Natural killer cell treated with Interleukin-12 subunit alpha and Interleukin-12 subunit beta and Interleukin-15 and Interleukin-18, amount 100 ng/mL, for 72 hours (primary cell): ENCODE measurements around the gene TEP1. TPM values are rescaled to one million over a fixed set of nuclear protein-coding genes. Genes with fewer than 3 reads are reported as not detected.

Experiments used
- ATAC-seq, 2 donors: fragments of 150-1000 bp; cut with Tn5 transposase in 1 of 2; sonication (Bioruptor Pico), chemical (Tn5 transposase) in 1 of 2; 2 replicates each; pipeline ENCODE4 v1.10.0; 2021
- DNase-seq: peaks from one replicate; pipeline ENCODE4 v3.0.0; 2022; ENCODE audit warnings: low spot score
- H3K27ac Mint-ChIP-seq, 2 donors: 1 replicate in 1 of 2; 2 replicates in 1 of 2; pipeline ENCODE4 v1.8.0; 2022; ENCODE audit warnings: mixed read lengths in 2 of 2, mild to moderate bottlenecking in 1 of 2, moderate library complexity in 1 of 2
- H3K27me3 Mint-ChIP-seq, 2 donors: 1 replicate in 1 of 2; 2 replicates in 1 of 2; pipeline ENCODE4 v1.8.0; 2022; ENCODE audit warnings: mixed read lengths in 2 of 2
- H3K36me3 Mint-ChIP-seq: one replicate; pipeline ENCODE4 v1.8.0; 2022; ENCODE audit warnings: mixed read lengths
- H3K4me1 Mint-ChIP-seq, 2 donors: 1 replicate in 1 of 2; 2 replicates in 1 of 2; pipeline ENCODE4 v1.8.0; 2022; ENCODE audit warnings: low read depth in 2 of 2, mixed read lengths in 2 of 2, mild to moderate bottlenecking in 1 of 2
- H3K4me3 Mint-ChIP-seq: one replicate; pipeline ENCODE4 v1.8.0; 2022; ENCODE audit warnings: mixed read lengths
- H3K9me3 Mint-ChIP-seq: 2 replicates; pipeline ENCODE4 v1.8.0; 2022; ENCODE audit warnings: mixed read lengths
- total RNA-seq, 2 donors: library from RNA; stranded (reverse); gene quantifications; one replicate each; pipeline ENCODE4 v1.2.3, GENCODE V29; 2022

The TEP1 gene
- total RNA-seq, 2 donors from 2014 or later, result 38.2 to 47.6 TPM

DNA sequence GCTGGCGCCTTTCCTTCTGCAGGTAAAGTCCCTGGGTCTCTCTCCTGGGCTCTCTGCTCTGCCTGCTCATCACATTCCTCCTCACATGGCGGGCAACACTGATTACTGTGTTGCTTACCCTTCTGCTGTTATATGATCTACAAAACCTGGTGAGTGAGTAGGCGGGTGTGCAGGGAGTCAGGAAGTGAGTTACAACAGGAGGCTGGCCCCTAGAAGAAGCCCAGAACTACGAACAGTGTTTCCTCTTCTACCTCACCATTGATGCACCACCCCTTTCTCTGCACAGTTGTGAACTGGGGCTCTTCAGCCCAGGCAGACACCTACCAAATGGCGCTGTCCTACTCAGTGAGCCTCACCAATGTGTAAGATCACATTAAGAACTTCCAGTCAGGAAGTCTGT lies 27.6 kb upstream of the TEP1 start:
- Mint-ChIP-seq H3K4me1 (peaks cover 10 to 11% of the 10 kb centered on the region in 2 donors), H3K27ac (peak overlapping the region in 1 of 2 donors; percentile 56), H3K36me3 (no peaks in the 10 kb centered on the region), H3K9me3 (no peaks in the 10 kb centered on the region), H3K4me3 (no peak overlapping the region), H3K27me3 (peaks cover 0 to 4% of the 10 kb centered on the region in 2 donors)
- DNase-seq (no peak), ATAC-seq (peak; percentile 65 to 71)

DNA sequence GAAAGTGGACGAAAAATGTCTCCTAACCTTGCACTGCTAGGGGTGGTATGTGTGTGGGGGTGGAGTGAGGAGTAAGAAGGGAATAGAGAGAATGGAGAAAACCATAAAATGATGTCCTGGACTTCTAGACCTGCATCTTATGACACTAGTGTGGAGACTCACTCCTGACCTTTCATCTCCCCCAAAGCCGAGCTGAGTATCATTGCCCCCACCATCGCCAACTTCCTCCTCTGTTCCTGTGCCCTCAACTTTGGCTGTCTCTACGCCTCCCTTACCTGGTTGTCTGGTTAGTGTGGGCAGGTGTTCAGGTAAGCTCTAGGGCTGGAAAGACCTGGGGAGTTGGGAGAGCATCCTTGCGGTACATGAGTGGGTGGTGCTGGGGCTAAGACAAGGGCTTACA lies 27.2 kb upstream of the TEP1 start:
- no peak for ATAC-seq
- H3K4me1 Mint-ChIP-seq, result peaks cover 10 to 11% of the 10 kb centered on the region in 2 donors
- H3K36me3 Mint-ChIP-seq, result no peaks in the 10 kb centered on the region
- H3K9me3 Mint-ChIP-seq, result no peaks in the 10 kb centered on the region
- DNase-seq, result no peak
- H3K4me3 Mint-ChIP-seq, result no peak overlapping the region
- peaks cover 0 to 4% of the 10 kb centered on the region in 2 donors for H3K27me3 Mint-ChIP-seq
- peak overlapping the region in 1 of 2 donors; percentile 56 for H3K27ac Mint-ChIP-seq

DNA sequence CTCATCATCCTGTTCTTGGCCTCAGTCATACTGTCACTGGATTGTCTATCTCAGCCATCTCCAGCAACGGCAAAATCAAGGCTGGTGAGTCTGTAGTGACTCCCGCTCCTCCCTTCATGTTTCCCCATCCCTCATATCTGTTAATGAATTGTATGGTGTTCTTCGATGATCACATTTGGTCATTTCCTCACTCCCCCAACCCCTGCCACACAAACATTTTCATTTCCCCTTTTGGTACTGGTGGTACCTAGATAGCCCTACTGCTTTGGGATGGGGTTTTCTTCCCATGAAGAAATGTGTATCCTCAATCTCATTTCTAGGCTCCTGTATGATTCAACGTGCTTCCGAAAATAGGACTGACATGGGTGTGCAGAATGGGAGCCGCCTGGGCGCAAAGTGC lies 25.4 kb upstream of the TEP1 start:
- no peaks in the 10 kb centered on the region for H3K9me3 Mint-ChIP-seq
- no peak for DNase-seq
- no peaks in the 10 kb centered on the region for H3K36me3 Mint-ChIP-seq
- H3K4me1 Mint-ChIP-seq, result peaks cover 10 to 11% of the 10 kb centered on the region in 2 donors
- ATAC-seq, result no peak
- H3K4me3 Mint-ChIP-seq, result no peak overlapping the region
- H3K27me3 Mint-ChIP-seq, result peaks cover 0 to 4% of the 10 kb centered on the region in 2 donors
- H3K27ac Mint-ChIP-seq, result no peak overlapping the region

DNA sequence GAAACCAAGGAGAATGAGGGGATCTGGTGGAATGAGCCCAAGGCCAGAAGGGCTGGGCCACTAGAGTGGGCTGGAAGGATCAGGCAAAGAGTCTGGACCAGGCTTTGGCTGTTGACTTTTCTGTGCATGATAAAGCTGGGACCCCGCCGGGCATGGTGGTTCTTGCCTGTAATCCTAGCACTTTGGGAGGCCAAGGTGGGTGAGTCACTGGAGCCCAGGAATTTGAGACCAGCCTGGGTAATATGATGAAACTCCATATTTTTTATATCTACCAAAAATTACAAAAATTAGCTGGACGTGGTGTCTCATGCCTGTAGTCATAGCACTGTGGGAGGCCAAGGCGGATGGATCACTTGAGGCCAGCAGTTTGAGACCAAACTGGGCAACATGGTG lies 23.1 kb upstream of the TEP1 start:
- no peak overlapping the region for H3K27ac Mint-ChIP-seq
- H3K4me1 Mint-ChIP-seq, result peaks cover 6 to 8% of the 10 kb centered on the region in 2 donors
- no peak for ATAC-seq

DNA sequence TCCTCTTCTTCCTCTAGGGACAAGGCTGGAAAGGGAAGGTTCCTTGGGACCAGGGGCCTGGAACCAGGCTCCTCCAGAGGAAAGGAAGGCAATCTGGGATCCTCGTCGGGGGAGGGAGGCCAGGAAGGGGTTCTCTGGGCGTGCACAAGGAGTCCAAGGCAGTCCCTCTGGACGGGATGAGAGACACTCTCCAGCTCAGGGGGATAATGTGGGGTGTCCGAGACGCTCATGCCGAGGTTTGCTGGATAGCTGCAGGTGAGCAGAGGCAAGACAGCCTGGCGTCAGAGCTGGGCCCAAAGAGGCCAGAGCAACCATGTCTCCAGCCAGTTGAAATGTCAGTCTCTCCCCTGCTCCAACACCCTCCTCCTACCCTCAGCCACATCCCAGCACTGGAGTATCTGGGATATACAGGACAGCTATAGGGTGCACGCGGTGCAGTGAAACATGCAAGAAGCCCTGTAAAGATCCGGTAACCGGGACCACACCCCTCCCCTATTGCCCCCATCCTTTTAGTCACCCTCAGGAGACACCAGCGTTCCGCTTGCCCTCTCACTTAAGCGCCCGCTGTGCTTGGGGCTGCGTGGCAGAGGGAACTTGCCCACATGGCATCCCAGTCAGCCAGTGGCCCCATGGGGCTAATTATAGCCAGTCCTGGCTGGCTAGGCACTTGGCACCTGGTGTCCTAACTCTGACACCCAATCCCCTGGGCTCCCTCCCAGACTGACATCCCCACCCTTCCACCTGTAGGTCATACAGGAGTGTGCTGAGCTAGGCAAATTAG lies 22.5 kb upstream of the TEP1 start, which contains the start of gene KLHL33:
Gene KLHL33, minus strand, starts transcription at position 585 of the 781 bp plus-strand sequence. Its CDS starts 355 bp downstream, at position 230.
- no peak within 1 kb of the TSS for H3K4me3 Mint-ChIP-seq
- H3K4me1 Mint-ChIP-seq, result peaks cover 3 to 5% of the 10 kb centered on the region in 2 donors
- H3K27me3 Mint-ChIP-seq, result peaks cover 0 to 4% of the 10 kb centered on the region in 2 donors
- no peaks in the 10 kb centered on the region for H3K36me3 Mint-ChIP-seq
- no peaks in the 10 kb centered on the region for H3K9me3 Mint-ChIP-seq
- no peak for ATAC-seq
- DNase-seq, result no peak
- no peak within 1 kb of the TSS for H3K27ac Mint-ChIP-seq

More for the DNA sequence above, 23.1 kb upstream of the TEP1 start:
- H3K27me3 Mint-ChIP-seq, result peaks cover 0 to 4% of the 10 kb centered on the region in 2 donors
- DNase-seq, result no peak
- no peaks in the 10 kb centered on the region for H3K36me3 Mint-ChIP-seq
- H3K4me3 Mint-ChIP-seq, result no peak overlapping the region
- no peaks in the 10 kb centered on the region for H3K9me3 Mint-ChIP-seq

DNA sequence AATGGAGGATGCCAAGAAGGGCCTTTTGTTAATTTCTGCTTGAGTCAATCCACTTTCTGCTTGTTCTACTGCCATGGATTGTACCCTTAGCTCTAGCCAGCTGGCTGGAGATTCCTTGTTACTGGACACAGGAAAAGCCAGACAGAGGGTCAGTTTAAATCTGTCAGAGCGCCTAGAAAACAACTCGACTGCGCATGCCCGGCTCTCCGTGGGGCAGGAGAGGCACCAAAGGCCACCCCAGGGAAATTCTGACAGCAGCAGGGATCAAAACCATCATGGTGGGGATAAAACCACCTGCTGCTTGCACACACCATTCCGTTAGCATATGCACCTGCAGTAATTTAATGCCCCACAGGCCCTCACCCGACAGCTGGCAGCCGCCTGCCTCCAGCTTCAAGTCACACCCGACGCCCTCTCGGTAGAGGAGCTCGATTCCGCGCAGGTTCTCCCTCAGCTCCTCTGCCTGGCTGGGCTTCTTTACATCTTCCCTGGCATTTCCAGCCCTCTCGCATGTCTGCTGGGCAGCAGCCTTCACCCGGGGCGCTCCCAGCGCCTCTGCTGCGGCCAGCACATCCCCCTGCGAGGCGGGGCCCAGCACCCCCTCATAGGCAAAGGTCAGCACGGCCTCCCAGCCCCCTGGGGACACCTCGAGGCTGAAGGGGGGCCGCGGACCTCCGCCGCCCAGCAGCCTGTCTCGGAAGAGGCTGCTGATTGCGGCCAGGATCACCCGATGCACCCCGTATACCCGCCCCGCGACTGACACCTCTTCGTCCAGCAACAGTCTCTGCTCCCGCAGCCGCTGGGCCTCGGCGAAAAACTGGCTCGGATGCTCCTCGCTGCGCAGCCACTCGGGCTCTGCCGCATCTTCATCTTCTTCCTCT lies 21.6 kb upstream of the TEP1 start:
- Mint-ChIP-seq H3K9me3 (no peaks in the 10 kb centered on the region), H3K4me3 (no peak overlapping the region), H3K4me1 (no peaks in the 10 kb centered on the region), H3K36me3 (no peaks in the 10 kb centered on the region), H3K27me3 (peaks cover 0 to 4% of the 10 kb centered on the region in 2 donors), H3K27ac (no peak overlapping the region)
- ATAC-seq, result no peak
- DNase-seq, result no peak

DNA sequence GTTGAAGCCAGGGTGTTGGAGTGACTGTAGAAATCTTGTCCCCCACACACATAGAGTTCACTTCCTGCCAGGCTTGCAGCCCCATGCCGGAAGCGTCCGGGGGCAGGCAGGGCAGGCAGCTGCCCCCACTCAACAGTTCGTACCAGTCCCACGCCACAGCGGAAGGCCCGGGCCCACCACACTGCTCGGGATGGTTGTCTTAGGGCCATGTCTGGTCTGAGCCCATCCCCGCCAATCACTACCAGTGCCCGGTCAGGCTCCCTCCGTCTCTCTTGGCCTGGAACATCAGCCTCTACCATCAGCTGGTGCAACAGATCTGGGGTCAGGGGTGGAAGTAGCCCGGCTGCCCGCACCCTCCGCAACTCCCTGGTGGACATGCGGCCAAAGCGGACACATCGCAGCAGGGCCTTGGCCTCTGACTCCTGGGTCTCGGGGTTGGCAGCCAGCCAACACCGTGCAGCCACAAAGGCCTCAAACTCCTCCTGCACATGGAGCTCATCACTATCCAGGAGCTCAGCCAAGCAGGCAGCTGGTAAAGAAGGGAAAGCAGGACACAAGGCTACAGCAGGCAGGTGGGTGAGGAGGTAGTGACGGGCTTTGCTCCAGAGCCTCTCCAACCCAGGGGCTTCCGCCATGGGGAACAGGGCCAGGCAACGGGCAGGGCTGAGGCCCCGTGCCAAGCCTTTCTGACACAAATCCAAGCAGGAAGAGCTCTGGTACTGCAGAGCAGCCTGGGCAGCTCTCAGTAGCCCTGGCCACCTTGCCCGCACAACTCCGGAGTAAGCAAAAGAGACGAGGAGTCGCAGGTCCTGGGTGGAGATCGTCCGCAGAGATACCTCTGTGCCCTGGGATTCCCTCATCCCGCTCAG lies 16.7 kb upstream of the TEP1 start:
- no peak overlapping the region for H3K4me3 Mint-ChIP-seq
- ATAC-seq, result peak; percentile 48 to 52

DNA sequence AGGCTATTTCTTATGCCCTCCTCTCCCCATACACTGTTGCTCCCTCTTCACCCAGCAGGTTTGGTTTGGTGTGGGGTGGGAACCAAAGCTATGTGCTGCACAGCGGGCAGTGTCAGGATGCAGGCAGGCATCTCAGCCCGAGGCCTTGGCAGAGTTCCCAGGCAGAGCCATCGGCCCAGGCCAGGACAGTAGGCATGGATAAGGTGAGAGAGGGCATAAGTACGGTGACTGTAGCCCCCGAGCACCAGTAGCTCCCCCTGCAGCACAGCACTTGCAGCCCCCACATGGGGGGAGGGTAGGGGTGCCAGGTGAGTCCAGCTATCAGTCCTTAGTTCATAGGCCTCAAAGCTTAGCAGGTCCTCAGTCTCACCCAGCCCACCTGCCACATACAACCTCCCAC lies 15.5 kb upstream of the TEP1 start:
- Mint-ChIP-seq H3K27me3 (no peaks in the 10 kb centered on the region), H3K4me1 (peaks cover 22% of the 10 kb centered on the region in 2 donors), H3K27ac (peak overlapping the region; percentile 82 to 85), H3K9me3 (no peaks in the 10 kb centered on the region), H3K4me3 (peak overlapping the region; percentile 71), H3K36me3 (no peaks in the 10 kb centered on the region)
- ATAC-seq (no peak), DNase-seq (no peak)

More for the DNA sequence above, 16.7 kb upstream of the TEP1 start:
- Mint-ChIP-seq H3K4me1 (peaks cover 22% of the 10 kb centered on the region in 2 donors), H3K9me3 (no peaks in the 10 kb centered on the region), H3K27ac (peak overlapping the region; percentile 44 to 85), H3K36me3 (no peaks in the 10 kb centered on the region), H3K27me3 (no peaks in the 10 kb centered on the region)
- DNase-seq, result no peak

DNA sequence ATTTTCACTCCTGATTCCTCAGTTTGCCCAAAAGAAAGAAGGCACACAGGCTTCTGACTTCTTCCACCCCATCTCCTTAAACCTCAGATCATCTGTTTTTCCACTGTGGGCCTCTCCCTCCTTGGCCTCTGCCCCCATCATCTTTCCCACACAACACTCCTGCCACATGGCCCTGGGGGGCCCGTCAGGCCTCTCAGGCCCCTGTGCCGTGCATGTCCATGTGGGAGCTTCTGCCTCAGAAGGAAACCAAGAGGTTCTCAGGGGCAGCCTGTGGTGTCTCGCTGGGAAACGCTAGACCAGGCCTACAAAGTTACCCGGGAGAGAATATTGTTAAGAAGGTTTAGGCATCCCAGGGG lies 14.7 kb upstream of the TEP1 start:
- H3K4me3 Mint-ChIP-seq, result peak overlapping the region; percentile 71
- peak; percentile 3 to 53 for ATAC-seq
- DNase-seq, result no peak
- no peaks in the 10 kb centered on the region for H3K36me3 Mint-ChIP-seq
- peak overlapping the region; percentile 82 to 85 for H3K27ac Mint-ChIP-seq
- H3K27me3 Mint-ChIP-seq, result no peaks in the 10 kb centered on the region
- H3K4me1 Mint-ChIP-seq, result peaks cover 22% of the 10 kb centered on the region in 2 donors
- H3K9me3 Mint-ChIP-seq, result no peaks in the 10 kb centered on the region

DNA sequence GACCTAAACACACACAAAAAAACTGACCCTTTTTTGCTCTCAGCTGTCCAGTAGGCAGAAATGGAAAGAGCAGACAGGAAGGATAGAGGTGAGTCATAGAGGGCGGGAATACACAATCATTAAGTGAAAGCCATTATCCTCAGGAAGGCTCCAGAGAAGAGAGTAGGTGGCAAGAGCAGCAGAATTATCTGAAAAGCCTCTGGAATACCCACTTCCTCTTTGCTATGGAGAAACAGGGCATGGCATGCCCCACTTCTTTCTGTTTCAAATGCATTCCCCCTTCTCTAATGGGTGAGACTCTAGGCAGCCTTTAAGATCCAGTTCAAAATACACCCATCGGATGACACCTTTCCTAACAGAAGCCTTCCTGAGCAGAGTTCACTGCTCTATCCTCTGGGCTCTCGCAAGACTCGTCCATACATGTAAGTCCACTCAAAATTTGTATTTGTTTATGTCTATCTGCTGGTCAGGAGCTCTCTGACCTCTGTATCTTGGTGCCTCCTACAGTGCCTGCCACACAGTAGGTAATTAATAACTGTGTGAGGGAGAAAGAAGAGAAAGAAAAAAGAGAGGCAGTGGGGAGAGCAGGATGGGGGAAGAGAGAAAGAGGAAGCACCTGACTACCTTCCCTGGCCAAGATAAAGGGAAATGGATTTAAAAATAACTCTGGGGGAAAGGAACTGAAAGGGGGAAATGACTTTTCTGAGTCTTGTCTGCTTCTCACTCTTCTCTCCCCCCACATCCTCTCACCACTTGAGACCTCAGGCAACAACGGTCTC lies 14.1 kb upstream of the TEP1 start:
- Mint-ChIP-seq H3K27ac (peak overlapping the region; percentile 82 to 85), H3K4me1 (peaks cover 22% of the 10 kb centered on the region in 2 donors), H3K36me3 (no peaks in the 10 kb centered on the region), H3K9me3 (no peaks in the 10 kb centered on the region), H3K27me3 (no peaks in the 10 kb centered on the region), H3K4me3 (peak overlapping the region; percentile 71)
- ATAC-seq, result peak; percentile 40 to 73
- DNase-seq, result no peak

DNA sequence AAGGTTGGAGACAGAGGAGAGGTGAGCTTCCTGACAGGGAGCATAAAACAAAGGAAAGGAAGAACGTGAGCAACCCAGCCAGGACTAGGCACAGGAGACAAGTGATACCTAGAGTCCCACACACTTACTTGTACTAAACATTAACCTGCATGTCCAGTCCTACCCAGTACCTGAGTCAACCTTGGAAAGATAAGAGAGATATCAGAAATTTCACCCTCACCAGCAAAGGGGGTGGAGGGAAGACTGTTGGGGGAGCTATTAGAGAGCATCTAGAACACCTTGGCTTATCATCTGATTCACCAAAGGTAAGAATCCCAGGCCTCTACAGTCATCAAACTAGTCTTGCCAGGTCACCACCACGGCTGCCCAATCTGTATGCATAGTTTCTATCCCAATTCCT lies 11.6 kb upstream of the TEP1 start:
- ATAC-seq, result no peak
- H3K4me1 Mint-ChIP-seq, result peaks cover 22% of the 10 kb centered on the region in 2 donors
- no peaks in the 10 kb centered on the region for H3K27me3 Mint-ChIP-seq
- no peak overlapping the region for H3K27ac Mint-ChIP-seq
- H3K36me3 Mint-ChIP-seq, result no peaks in the 10 kb centered on the region
- DNase-seq, result no peak
- H3K4me3 Mint-ChIP-seq, result no peak overlapping the region
- H3K9me3 Mint-ChIP-seq, result no peaks in the 10 kb centered on the region

DNA sequence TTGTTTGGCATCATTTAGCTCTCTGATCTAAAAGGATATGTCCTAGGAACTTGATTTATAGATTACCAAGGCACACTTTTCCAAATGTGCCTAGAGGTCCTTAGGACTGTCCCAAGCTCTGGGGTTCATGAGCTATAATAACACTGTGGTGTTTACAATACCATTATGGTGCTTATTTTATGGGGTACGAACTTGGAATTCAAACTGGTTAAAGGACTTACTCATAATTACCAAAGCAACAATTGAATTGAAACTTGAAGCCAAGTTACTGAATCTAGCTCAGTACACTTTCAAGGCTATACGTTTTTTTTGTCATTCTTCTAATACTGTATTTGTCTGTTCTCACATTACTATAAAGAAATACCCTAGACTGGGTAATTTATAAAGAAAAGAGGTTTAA lies 9.6 kb upstream of the TEP1 start:
- Mint-ChIP-seq H3K9me3 (no peaks in the 10 kb centered on the region), H3K4me3 (no peak overlapping the region), H3K27ac (no peak overlapping the region), H3K4me1 (peaks cover 8 to 9% of the 10 kb centered on the region in 2 donors), H3K36me3 (no peaks in the 10 kb centered on the region), H3K27me3 (no peaks in the 10 kb centered on the region)
- ATAC-seq (no peak), DNase-seq (no peak)

DNA sequence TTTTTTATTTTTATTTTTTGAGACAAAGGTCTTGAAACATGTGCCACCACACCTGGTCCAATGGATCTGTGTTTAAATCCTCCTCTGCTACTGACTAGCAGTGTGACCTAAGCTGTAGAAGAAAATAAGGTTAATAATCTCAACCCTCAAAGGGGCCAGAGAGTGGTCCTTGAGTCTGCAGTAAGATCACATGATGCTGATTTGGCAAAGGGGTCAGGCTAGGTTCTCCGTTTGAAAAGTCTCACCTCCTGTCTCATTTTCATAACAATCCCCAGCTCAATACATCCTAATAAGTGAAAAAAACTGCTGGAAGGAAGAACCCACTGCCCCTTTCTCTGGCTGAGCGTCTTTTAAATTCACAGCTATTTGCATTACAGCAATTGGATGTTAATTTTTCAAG lies 8.0 kb upstream of the TEP1 start:
- ATAC-seq, result no peak
- no peaks in the 10 kb centered on the region for H3K4me1 Mint-ChIP-seq
- H3K36me3 Mint-ChIP-seq, result no peaks in the 10 kb centered on the region
- H3K27me3 Mint-ChIP-seq, result no peaks in the 10 kb centered on the region
- H3K9me3 Mint-ChIP-seq, result no peaks in the 10 kb centered on the region
- DNase-seq, result no peak
- no peak overlapping the region for H3K27ac Mint-ChIP-seq
- H3K4me3 Mint-ChIP-seq, result no peak overlapping the region
